Fibroblast of mammary gland (primary cell): Measurements from ENCODE around the gene ITGA11.

ENCODE experiments used
- DNase-seq: peaks from one replicate; pipeline ENCODE4 v3.0.0-alpha.2; 2010; ENCODE audit warnings: low read depth
- H3K4me3 ChIP-seq: 2 replicates; pipeline ENCODE4 v1.5.1; 2011; ENCODE audit warnings: low read depth, mild to moderate bottlenecking, low read length, moderate library complexity; ENCODE audit not compliant: control insufficient read depth
- CTCF ChIP-seq: conservative IDR thresholded peaks from 2 replicates; pipeline ENCODE4 v1.5.1; 2011; ENCODE audit warnings: low read depth, low read length, inconsistent platforms; ENCODE audit not compliant: control insufficient read depth, insufficient read depth

ITGA11 gene

DNA sequence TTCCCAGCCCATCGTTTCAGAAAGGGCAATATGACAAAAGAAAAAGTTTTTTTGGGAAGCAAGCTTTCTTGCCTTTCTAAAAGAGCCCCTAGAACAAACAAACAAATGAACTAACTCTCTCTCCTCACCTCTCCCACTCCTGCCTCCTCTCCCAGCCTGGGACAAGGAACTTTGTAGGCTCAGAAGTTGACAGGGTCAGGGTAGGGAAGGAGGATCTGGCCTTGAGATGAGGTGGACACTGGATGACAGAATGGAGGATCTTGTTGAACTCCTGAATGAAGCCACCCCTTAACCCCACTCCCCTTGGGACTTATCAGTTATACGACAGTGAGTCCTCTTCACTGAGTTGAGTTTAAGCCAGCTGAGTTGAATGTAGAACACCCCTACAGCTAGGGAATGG is 1.6 kb upstream of the ITGA11 start:
- no peak for DNase-seq
- TF ChIP-seq CTCF = no peak
- H3K4me3 ChIP-seq = no peak overlapping the region

DNA sequence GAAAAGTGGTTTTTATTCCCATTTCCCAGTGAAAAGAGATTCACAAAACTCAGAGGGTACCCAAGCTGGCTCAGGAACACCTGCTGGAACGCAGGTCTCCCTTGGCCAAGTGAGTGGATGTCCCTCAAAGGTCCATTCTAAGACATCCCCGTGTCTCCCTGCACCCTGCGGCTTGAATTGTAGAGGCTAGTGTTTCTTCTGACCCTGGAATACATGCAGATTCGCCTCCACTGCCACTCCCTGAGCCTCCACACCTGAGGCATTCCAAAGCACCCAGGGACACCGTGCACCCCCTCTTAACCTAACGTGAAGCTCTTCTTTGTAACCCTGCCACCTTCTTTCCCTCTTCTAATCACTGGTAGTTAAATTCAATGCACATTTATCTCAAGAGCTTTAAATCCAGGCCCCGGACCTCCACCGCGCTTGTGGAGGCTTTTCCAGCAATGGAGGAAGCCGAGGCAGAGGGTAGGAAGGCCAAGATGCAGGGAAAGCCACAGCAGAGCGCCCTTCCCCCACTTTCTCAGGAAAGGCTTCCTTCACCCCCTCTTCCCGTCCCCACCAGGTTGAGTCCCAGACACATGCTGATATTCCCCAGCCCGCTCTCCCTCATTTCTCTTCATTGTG is 590 bp upstream of the ITGA11 start:
- TF ChIP-seq CTCF = no peak
- H3K4me3 ChIP-seq = no peak overlapping the region
- DNase-seq = no peak

DNA sequence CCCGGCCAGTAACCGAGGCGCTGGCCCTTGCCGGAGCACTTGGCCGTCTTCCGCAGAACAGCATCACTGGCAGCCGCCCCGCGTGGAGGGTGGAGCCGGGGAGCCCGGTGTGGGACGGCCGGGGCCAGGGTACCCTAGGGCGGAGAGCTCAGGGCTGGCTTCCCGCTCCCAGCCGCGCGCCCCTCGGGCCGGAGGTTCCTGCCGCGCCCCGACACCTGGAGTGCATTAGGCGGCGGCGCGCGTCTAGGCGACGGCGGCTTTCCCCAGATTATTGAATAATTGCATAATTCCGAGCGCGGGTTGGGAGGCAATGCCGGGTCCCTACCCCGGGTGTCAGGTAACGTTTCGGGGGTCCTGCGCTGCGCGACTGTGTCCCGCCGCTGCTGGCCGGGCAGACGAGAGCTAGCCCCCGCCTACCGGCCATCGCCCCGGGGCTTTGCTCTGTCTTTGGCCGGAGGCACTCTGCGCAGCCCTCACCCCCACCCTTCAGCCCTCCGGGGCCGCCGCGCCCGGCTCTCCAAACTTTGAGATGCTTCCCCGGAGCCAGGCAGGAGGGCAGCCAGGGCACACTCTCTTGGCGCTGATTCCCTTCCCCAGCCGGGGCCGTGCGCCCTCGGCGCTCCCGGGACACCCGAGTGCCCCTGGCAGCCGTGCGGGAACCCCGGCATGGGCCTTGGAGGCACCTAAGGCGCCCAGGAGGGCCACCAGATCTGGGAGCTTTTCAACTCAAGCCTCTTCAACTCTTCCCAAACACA is 749 bp downstream of the ITGA11 start:
- TF ChIP-seq CTCF = no peak
- peak overlapping the region; percentile 35 for H3K4me3 ChIP-seq
- no peak for DNase-seq

GRCh38 chr15:68430471-68431036 is 1.4 kb downstream of the ITGA11 start:
- H3K4me3 ChIP-seq = peak overlapping the region; percentile 35
- no peak for TF ChIP-seq CTCF
- DNase-seq = no peak

GRCh38 chr15:68429691-68430470 is 2.1 kb downstream of the ITGA11 start:
- H3K4me3 ChIP-seq = no peak overlapping the region
- no peak for TF ChIP-seq CTCF

GRCh38 chr15:68428431-68428940 is 3.5 kb downstream of the ITGA11 start:
- TF ChIP-seq CTCF = no peak
- no peak for DNase-seq
- H3K4me3 ChIP-seq = no peak overlapping the region

More at GRCh38 chr15:68429691-68430470, 2.1 kb downstream of the ITGA11 start:
- DNase-seq = peak; percentile 30
